PC-3 (cell line): ENCODE measurements around the gene KEAP1. TPM values are rescaled to one million over a fixed set of nuclear protein-coding genes. Genes with fewer than 3 reads are reported as not detected.
"Not testable (repeated sequence)": the region's sequence is repeated elsewhere in the genome, so short reads cannot be mapped to it uniquely, and the experiment has no call there.

Experiments
- ATAC-seq: fragments of 200-7000 bp; cut with Tn5 transposase; 2 replicates; pipeline ENCODE4 v1.9.1; 2020; ENCODE audit warnings: mild to moderate bottlenecking, moderate library complexity
- BruUV-seq: library from RNA; stranded (reverse); fragments of 400-500 nt; replicated peaks from 2 replicates; lab custom pipeline; 2021; lab: Mats Ljungman, UMichigan
- CTCF ChIA-PET: fragments of 300-600 bp; sonication (Branson Sonifier 250); formaldehyde crosslinking; loops from one replicate; lab custom pipeline; 2022; ENCODE audit warnings: antibody characterized with exemption; lab: Charles Lee
- POLR2A ChIA-PET: fragments of 300-600 bp; sonication (Branson Sonifier 250); formaldehyde crosslinking; loops from one replicate; lab custom pipeline; 2022; ENCODE audit warnings: antibody characterized with exemption; ENCODE audit not compliant: unreplicated experiment; lab: Charles Lee
- DNase-seq: peaks from one replicate; pipeline ENCODE4 v3.0.0-alpha.2; 2015
- H2AFZ ChIP-seq: fragments of 300-600 bp; sonication (generic); 2 replicates; pipeline ENCODE4 v1.6.0; 2016; ENCODE audit warnings: antibody characterized with exemption, low read length
- H3F3A ChIP-seq: fragments of 300-600 bp; sonication (generic); one replicate; pipeline ENCODE4 v1.6.0; 2017; ENCODE audit warnings: antibody characterized with exemption, low read length, control low read depth, mild to moderate bottlenecking; ENCODE audit not compliant: unreplicated experiment
- H3K27ac ChIP-seq: fragments of 300-600 bp; sonication (generic); 2 replicates; pipeline ENCODE4 v1.5.1; 2016; ENCODE audit warnings: mild to moderate bottlenecking, low read length
- H3K27me3 ChIP-seq: fragments of 300-600 bp; sonication (generic); 2 replicates; pipeline ENCODE4 v1.6.1; 2016; ENCODE audit warnings: low read length, mixed read lengths
- H3K36me3 ChIP-seq: fragments of 300-600 bp; sonication (generic); 2 replicates; pipeline ENCODE4 v1.6.1; 2016; ENCODE audit warnings: low read depth, mixed run types, low read length, mixed read lengths
- H3K4me1 ChIP-seq: fragments of 300-600 bp; sonication (generic); 2 replicates; pipeline ENCODE4 v1.5.1; 2016; ENCODE audit warnings: low read length; ENCODE audit not compliant: insufficient read depth
- H3K4me2 ChIP-seq: fragments of 300-600 bp; sonication (generic); 2 replicates; pipeline ENCODE4 v1.6.0; 2016; ENCODE audit warnings: low read length
- H3K4me3 ChIP-seq: fragments of 300-600 bp; sonication (generic); 2 replicates; pipeline ENCODE4 v1.5.1; 2016; ENCODE audit warnings: mild to moderate bottlenecking, low read length, mixed read lengths
- H3K79me2 ChIP-seq: fragments of 300-600 bp; sonication (generic); 2 replicates; pipeline ENCODE4 v1.6.1; 2017; ENCODE audit warnings: low read length, mixed read lengths
- H3K9ac ChIP-seq: fragments of 300-600 bp; sonication (generic); 2 replicates; pipeline ENCODE4 v1.6.0; 2016; ENCODE audit warnings: mild to moderate bottlenecking, low read length
- H3K9me2 ChIP-seq: fragments of 300-600 bp; sonication (generic); replicated peaks from 2 replicates; pipeline ENCODE4 v1.6.1; 2016; ENCODE audit warnings: mixed run types, low read length, mixed read lengths
- H3K9me3 ChIP-seq: fragments of 300-600 bp; sonication (generic); 2 replicates; pipeline ENCODE4 v1.6.1; 2016; ENCODE audit warnings: low read length, mixed read lengths
- H4K20me1 ChIP-seq: fragments of 300-600 bp; sonication (generic); 2 replicates; pipeline ENCODE4 v1.6.1; 2016; ENCODE audit warnings: low read length, mixed read lengths
- EZH2 ChIP-seq: fragments of 300-600 bp; sonication (generic); IDR thresholded peaks from one replicate; pipeline ENCODE4 v1.6.1; 2017; ENCODE audit warnings: antibody characterized with exemption, mild to moderate bottlenecking, low read length; ENCODE audit not compliant: unreplicated experiment
- EZH2phosphoT487 ChIP-seq: fragments of 300-600 bp; sonication (generic); IDR thresholded peaks from 2 replicates; pipeline ENCODE4 v1.6.1; 2018; ENCODE audit warnings: mild to moderate bottlenecking, antibody characterized with exemption, low read length, borderline replicate concordance
- intact Hi-C: fragments of 100-400 bp; cut with micrococcal nuclease; formaldehyde crosslinking; loops from 2 replicates; pipeline ENCODE4 v1.9.0; 2023
- total RNA-seq: library from RNA; depleted of rRNA; stranded (reverse); fragments of >200 nt; gene quantifications from 2 replicates; pipeline ENCODE4 v1.2.3, GENCODE V29; 2014
- TF ChIP-seq, protein P1 (sequence below): fragments of 300-600 bp; sonication (generic); conservative IDR thresholded peaks from 2 replicates; pipeline ENCODE4 v1.5.1; 2017; ENCODE audit warnings: antibody characterized with exemption, low read depth, mild to moderate bottlenecking, low read length

KEAP1 gene
- total RNA-seq, 1 experiment from 2014 or later = 151 TPM

DNA sequence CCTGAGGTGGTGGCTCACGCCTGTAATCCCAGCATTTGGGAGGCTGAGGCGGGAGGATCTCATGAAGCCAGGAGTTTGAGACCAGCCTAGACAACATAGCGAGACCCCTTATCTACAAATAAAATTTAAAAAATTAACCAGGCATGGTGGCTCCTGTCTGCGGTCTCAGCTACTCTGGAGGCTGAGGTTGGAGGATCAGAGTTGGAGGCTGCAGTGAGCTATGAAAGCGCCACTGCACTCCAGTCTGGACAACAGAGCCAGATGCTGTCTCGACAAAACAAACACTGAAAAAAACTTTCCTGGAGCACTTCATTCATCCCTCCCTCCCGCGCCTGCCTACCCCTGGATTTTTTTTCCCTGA, 39.9 kb upstream of the KEAP1 start:
- DNase-seq (no peak), ATAC-seq (no peak)
- no peaks in the 10 kb centered on the region for H3K9me3 ChIP-seq
- H3F3A ChIP-seq = no peaks in the 10 kb centered on the region
- H4K20me1 ChIP-seq = no peaks in the 10 kb centered on the region
- intact Hi-C loops = no loop called here
- TF ChIP-seq, protein P1, sequence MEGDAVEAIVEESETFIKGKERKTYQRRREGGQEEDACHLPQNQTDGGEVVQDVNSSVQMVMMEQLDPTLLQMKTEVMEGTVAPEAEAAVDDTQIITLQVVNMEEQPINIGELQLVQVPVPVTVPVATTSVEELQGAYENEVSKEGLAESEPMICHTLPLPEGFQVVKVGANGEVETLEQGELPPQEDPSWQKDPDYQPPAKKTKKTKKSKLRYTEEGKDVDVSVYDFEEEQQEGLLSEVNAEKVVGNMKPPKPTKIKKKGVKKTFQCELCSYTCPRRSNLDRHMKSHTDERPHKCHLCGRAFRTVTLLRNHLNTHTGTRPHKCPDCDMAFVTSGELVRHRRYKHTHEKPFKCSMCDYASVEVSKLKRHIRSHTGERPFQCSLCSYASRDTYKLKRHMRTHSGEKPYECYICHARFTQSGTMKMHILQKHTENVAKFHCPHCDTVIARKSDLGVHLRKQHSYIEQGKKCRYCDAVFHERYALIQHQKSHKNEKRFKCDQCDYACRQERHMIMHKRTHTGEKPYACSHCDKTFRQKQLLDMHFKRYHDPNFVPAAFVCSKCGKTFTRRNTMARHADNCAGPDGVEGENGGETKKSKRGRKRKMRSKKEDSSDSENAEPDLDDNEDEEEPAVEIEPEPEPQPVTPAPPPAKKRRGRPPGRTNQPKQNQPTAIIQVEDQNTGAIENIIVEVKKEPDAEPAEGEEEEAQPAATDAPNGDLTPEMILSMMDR = no peak
- TF ChIP-seq EZH2 (no peak), EZH2phosphoT487 (no peak)
- H3K9ac ChIP-seq = no peak overlapping the region
- H2AFZ ChIP-seq = peak overlapping the region; percentile 81
- 0 out of 2 replicates have a peak, but pooled peaks cover 9% of the 10 kb centered on the region for H3K4me1 ChIP-seq
- H3K27ac ChIP-seq = no peak overlapping the region
- ChIA-PET CTCF (no interaction called here), POLR2A (interaction anchor here (0.7 kb wide), 1 partner anchor 26 kb away, joined by 3 read pairs; the partner anchor contains the start of gene CDKN2D)
- H3K4me2 ChIP-seq = peak overlapping the region; percentile 88
- peak overlapping the region; percentile 95 for H3K4me3 ChIP-seq
- H3K79me2 ChIP-seq = peaks cover 26% of the 10 kb centered on the region
- H3K36me3 ChIP-seq = no peaks in the 10 kb centered on the region
- no peaks in the 10 kb centered on the region for H3K27me3 ChIP-seq
- no peaks in the 10 kb centered on the region for H3K9me2 ChIP-seq
- no TSS peak for BruUV-seq

DNA sequence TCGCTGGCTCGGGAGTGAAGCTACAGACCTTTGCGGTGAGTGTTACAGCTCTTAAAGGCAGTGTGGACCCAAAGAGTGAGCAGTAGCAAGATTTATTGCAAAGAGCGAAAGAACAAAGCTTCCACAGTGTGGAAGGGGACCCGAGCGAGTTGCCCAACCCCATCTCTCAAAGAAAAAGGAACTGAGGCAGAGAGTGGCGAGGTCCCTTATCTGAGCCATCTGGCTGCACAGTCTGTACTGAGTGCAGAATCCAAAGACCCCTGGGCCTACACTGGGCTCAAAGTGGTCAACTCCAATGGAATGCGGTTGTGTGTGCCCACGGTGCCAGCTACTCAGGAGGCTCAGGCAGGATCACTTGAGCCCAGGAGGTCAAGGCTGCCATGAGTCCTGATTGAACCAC, 35.9 kb upstream of the KEAP1 start:
- CTCF ChIA-PET, H3F3A ChIP-seq, DNase-seq, H3K4me3 ChIP-seq, BruUV-seq, H3K36me3 ChIP-seq, H2AFZ ChIP-seq, H4K20me1 ChIP-seq, H3K9me3 ChIP-seq, ATAC-seq, H3K9ac ChIP-seq, intact Hi-C loops, POLR2A ChIA-PET, H3K27ac ChIP-seq, H3K4me1 ChIP-seq, H3K27me3 ChIP-seq, H3K4me2 ChIP-seq, H3K9me2 ChIP-seq, H3K79me2 ChIP-seq: not testable (repeated sequence)

DNA sequence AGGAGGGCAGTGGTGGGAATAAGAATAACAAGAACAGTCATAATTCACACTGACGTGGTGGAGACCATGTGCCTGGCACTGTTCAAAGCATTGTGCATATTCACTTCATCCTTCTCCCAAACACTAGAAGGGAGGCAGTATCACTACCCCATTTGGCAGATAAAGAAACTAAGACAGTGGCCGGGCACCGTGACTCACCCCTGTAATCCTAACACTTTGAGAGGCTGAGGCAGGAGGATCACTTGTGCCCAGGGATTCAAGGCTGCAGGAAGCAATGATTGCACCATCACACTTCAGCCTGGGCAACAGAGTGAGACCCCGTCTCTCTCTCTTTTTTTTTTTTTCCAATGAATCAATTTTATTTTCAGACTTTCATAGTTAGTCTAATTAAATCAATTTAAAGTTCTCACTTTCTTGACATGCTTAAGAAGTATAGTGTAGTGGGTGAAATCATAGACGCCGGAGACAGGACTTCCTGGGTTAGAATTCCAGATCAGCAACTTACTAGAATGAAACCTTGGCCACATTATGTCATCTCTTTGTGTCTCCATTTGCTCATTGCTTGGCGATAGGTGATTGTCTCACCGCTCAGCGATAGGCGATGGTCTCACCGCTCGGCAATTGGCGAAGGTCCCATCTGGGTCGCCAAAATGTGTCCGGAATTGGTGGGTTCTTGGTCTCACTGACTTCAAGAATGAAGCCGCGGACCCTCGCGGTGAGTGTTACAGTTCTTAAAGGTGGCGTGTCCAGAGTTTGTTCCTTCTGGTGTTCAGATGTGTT, 35.2 kb upstream of the KEAP1 start:
- Histone ChIP-seq H3K4me1 (no peaks in the 10 kb centered on the region), H3K4me3 (no peak overlapping the region), H3F3A (no peaks in the 10 kb centered on the region), H3K4me2 (no peak overlapping the region), H3K27ac (no peak overlapping the region), H2AFZ (no peak overlapping the region), H3K79me2 (no peaks in the 10 kb centered on the region), H3K9ac (no peak overlapping the region), H4K20me1 (no peaks in the 10 kb centered on the region), H3K27me3 (no peaks in the 10 kb centered on the region), H3K9me2 (no peaks in the 10 kb centered on the region), H3K9me3 (no peaks in the 10 kb centered on the region), H3K36me3 (no peaks in the 10 kb centered on the region)
- POLR2A ChIA-PET = no interaction called here
- ATAC-seq (no peak), DNase-seq (no peak)
- TF ChIP-seq EZH2 (no peak), EZH2phosphoT487 (no peak)
- TF ChIP-seq, protein P1 = no peak
- intact Hi-C loops = no loop called here
- CTCF ChIA-PET = interaction anchor here (0.7 kb wide), 1 partner anchor 29 kb away, joined by 5 read pairs; no protein-coding TSS in a partner anchor
- BruUV-seq = no TSS peak
